HG02759 (cell line): Measurements from ENCODE around the gene MTARC1.

Experiments used
- ATAC-seq: cut with Tn5 transposase; IDR thresholded peaks from one replicate; pipeline ENCODE4 v1.9.1; 2021; ENCODE audit warnings: mild to moderate bottlenecking, moderate library complexity; ENCODE audit not compliant: unreplicated experiment

The MTARC1 gene

GRCh38 chr1:220827445-220828178, 40.9 kb downstream of the MTARC1 start:
- no peak for ATAC-seq

GRCh38 chr1:220828179-220828490, 41.4 kb downstream of the MTARC1 start:
- ATAC-seq = no peak

GRCh38 chr1:220828950-220829586, 42.4 kb downstream of the MTARC1 start:
- no peak for ATAC-seq

- ATAC-seq = no peak
Observed at GRCh38 chr1:220833436-220833835, 46.7 kb downstream of the MTARC1 start.

GRCh38 chr1:220834155-220834870, 47.6 kb downstream of the MTARC1 start:
- ATAC-seq = no peak
